ENCODE measurements around the gene RER1. TPM values are rescaled to one million over a fixed set of nuclear protein-coding genes. Genes with fewer than 3 reads are reported as not detected.
A peak's percentile ranks its signal among the peaks of the same experiment; 100 is the strongest.

RER1 gene
- total RNA-seq, 4 donors from 2014 or later, result 56.4 to 76.8 (median 66.8) TPM

GRCh38 chr1:2378956-2379732 lies 12.5 kb upstream of the RER1 start:
- peaks cover 0 to 3% (median 0%) of the 10 kb centered on the region in 3 donors for H3K36me3 ChIP-seq
- no peak for DNase-seq (ENCODE audit: low spot score in 2 of 2)
- TF ChIP-seq POLR2A (IDR thresholded peaks at IDR 0.05), result no peak
- no peak for TF ChIP-seq CTCF (IDR thresholded peaks at IDR 0.05)
- TF ChIP-seq EP300 (IDR thresholded peaks at IDR 0.05), result no peak
- WGBS, 2 donors, result 73 to 82% methylated on average over 18 of the region's 18 CpGs
- H3K4me1 ChIP-seq, result peaks cover 0 to 16% (median 8%) of the 10 kb centered on the region in 4 donors
- H3K9me3 ChIP-seq, result no peaks in the 10 kb centered on the region
- H3K27ac ChIP-seq, result no peak overlapping the region
- no peaks in the 10 kb centered on the region for H3K27me3 ChIP-seq
- H3K4me3 ChIP-seq, result no peak overlapping the region

- no peak for DNase-seq (ENCODE audit: low spot score in 2 of 2)
Observed at GRCh38 chr1:2379733-2380404, 11.8 kb upstream of the RER1 start.

GRCh38 chr1:2380816-2381591 lies 10.6 kb upstream of the RER1 start:
- Histone ChIP-seq H3K36me3 (no peaks in the 10 kb centered on the region), H3K4me1 (peaks cover 0 to 16% (median 8%) of the 10 kb centered on the region in 4 donors), H3K27me3 (no peaks in the 10 kb centered on the region), H3K9me3 (no peaks in the 10 kb centered on the region), H3K4me3 (no peak overlapping the region), H3K27ac (peak overlapping the region in 2 of 4 donors; percentile 29 to 46)
- WGBS, 2 donors, result 40 to 60% methylated on average over 18 to 32 of the region's 32 CpGs
- no peak for TF ChIP-seq POLR2A (IDR thresholded peaks at IDR 0.05)
- TF ChIP-seq CTCF (IDR thresholded peaks at IDR 0.05), result no peak
- TF ChIP-seq EP300 (IDR thresholded peaks at IDR 0.05), result no peak
- DNase-seq (ENCODE audit: low spot score in 2 of 2), result no peak

More at GRCh38 chr1:2379733-2380404, 11.8 kb upstream of the RER1 start:
- no peak for TF ChIP-seq CTCF (IDR thresholded peaks at IDR 0.05)
- TF ChIP-seq POLR2A (IDR thresholded peaks at IDR 0.05), result no peak
- TF ChIP-seq EP300 (IDR thresholded peaks at IDR 0.05), result no peak
- Histone ChIP-seq H3K9me3 (no peaks in the 10 kb centered on the region), H3K4me1 (peaks cover 0 to 16% (median 8%) of the 10 kb centered on the region in 4 donors), H3K36me3 (no peaks in the 10 kb centered on the region), H3K27me3 (no peaks in the 10 kb centered on the region), H3K4me3 (no peak overlapping the region), H3K27ac (no peak overlapping the region)
- WGBS, 2 donors, result 86 to 87% methylated on average over 23 of the region's 23 CpGs

GRCh38 chr1:2381741-2382620 lies 9.7 kb upstream of the RER1 start:
- 34 to 39% methylated on average over 12 to 21 of the region's 28 CpGs for WGBS, 2 donors
- Histone ChIP-seq H3K4me1 (peaks cover 0 to 16% (median 8%) of the 10 kb centered on the region in 4 donors), H3K27ac (peak overlapping the region in 1 of 4 donors; percentile 46), H3K9me3 (no peaks in the 10 kb centered on the region), H3K36me3 (peaks cover 0 to 10% (median 0%) of the 10 kb centered on the region in 3 donors), H3K4me3 (no peak overlapping the region), H3K27me3 (no peaks in the 10 kb centered on the region)
- DNase-seq (ENCODE audit: low spot score in 2 of 2), result peak; percentile 67 to 76
- no peak for TF ChIP-seq POLR2A (IDR thresholded peaks at IDR 0.05)
- TF ChIP-seq CTCF (IDR thresholded peaks at IDR 0.05), result peak; percentile 87 to 99 (median 93)
- peak; percentile 29 to 64 for TF ChIP-seq EP300 (IDR thresholded peaks at IDR 0.05)
